ENCODE measurements around the gene EGFR.

EGFR gene

GRCh38 chr7:55075464-55076021 is 56.7 kb downstream of the EGFR start:
- H3K9ac ChIP-seq (ENCODE audit: low read depth, low read length) = no peak overlapping the region
- no peak overlapping the region for H3K27ac ChIP-seq (ENCODE audit: low read depth, low read length)
- no peaks in the 10 kb centered on the region for H3K36me3 ChIP-seq (ENCODE audit: control insufficient read depth, insufficient read depth, low read length)
- no peaks in the 10 kb centered on the region for H3K27me3 ChIP-seq (ENCODE audit: control insufficient read depth, insufficient read depth, low read length)
- no peak overlapping the region for H3K4me3 ChIP-seq (ENCODE audit: low read depth, low read length)
- H3K9me3 ChIP-seq (ENCODE audit: control insufficient read depth, insufficient read depth, low read length) = no peaks in the 10 kb centered on the region
- H3K4me1 ChIP-seq (ENCODE audit: control insufficient read depth, insufficient read depth, low read length) = 0 out of 2 replicates have a peak, but pooled peaks cover 3% of the 10 kb centered on the region

- Histone ChIP-seq H3K9ac (ENCODE audit: low read depth, low read length) (no peak overlapping the region), H3K9me3 (ENCODE audit: control insufficient read depth, insufficient read depth, low read length) (no peaks in the 10 kb centered on the region), H3K27me3 (ENCODE audit: control insufficient read depth, insufficient read depth, low read length) (no peaks in the 10 kb centered on the region), H3K4me3 (ENCODE audit: low read depth, low read length) (no peak overlapping the region), H3K36me3 (ENCODE audit: control insufficient read depth, insufficient read depth, low read length) (no peaks in the 10 kb centered on the region), H3K27ac (ENCODE audit: low read depth, low read length) (no peak overlapping the region), H3K4me1 (ENCODE audit: control insufficient read depth, insufficient read depth, low read length) (0 out of 2 replicates have a peak, but pooled peaks cover 3% of the 10 kb centered on the region)
These were observed 59.0 kb downstream of the EGFR start for GRCh38 chr7:55077561-55078410.

GRCh38 chr7:55078465-55079372 is 59.9 kb downstream of the EGFR start:
- Histone ChIP-seq H3K9ac (ENCODE audit: low read depth, low read length) (no peak overlapping the region), H3K4me1 (ENCODE audit: control insufficient read depth, insufficient read depth, low read length) (0 out of 2 replicates have a peak, but pooled peaks cover 3% of the 10 kb centered on the region), H3K36me3 (ENCODE audit: control insufficient read depth, insufficient read depth, low read length) (no peaks in the 10 kb centered on the region), H3K9me3 (ENCODE audit: control insufficient read depth, insufficient read depth, low read length) (no peaks in the 10 kb centered on the region), H3K27me3 (ENCODE audit: control insufficient read depth, insufficient read depth, low read length) (no peaks in the 10 kb centered on the region), H3K4me3 (ENCODE audit: low read depth, low read length) (no peak overlapping the region), H3K27ac (ENCODE audit: low read depth, low read length) (no peak overlapping the region)

- Histone ChIP-seq H3K9ac (ENCODE audit: low read depth, low read length) (no peak overlapping the region), H3K36me3 (ENCODE audit: control insufficient read depth, insufficient read depth, low read length) (no peaks in the 10 kb centered on the region), H3K4me1 (ENCODE audit: control insufficient read depth, insufficient read depth, low read length) (0 out of 2 replicates have a peak, but pooled peaks cover 3% of the 10 kb centered on the region), H3K27me3 (ENCODE audit: control insufficient read depth, insufficient read depth, low read length) (no peaks in the 10 kb centered on the region), H3K27ac (ENCODE audit: low read depth, low read length) (no peak overlapping the region), H3K9me3 (ENCODE audit: control insufficient read depth, insufficient read depth, low read length) (no peaks in the 10 kb centered on the region), H3K4me3 (ENCODE audit: low read depth, low read length) (no peak overlapping the region)
These were observed 61.3 kb downstream of the EGFR start for GRCh38 chr7:55080000-55080623.

GRCh38 chr7:55081068-55081467 is 62.3 kb downstream of the EGFR start:
- Histone ChIP-seq H3K9ac (ENCODE audit: low read depth, low read length) (no peak overlapping the region), H3K9me3 (ENCODE audit: control insufficient read depth, insufficient read depth, low read length) (no peaks in the 10 kb centered on the region), H3K4me3 (ENCODE audit: low read depth, low read length) (no peak overlapping the region), H3K4me1 (ENCODE audit: control insufficient read depth, insufficient read depth, low read length) (0 out of 2 replicates have a peak, but pooled peaks cover 3% of the 10 kb centered on the region), H3K36me3 (ENCODE audit: control insufficient read depth, insufficient read depth, low read length) (no peaks in the 10 kb centered on the region), H3K27ac (ENCODE audit: low read depth, low read length) (no peak overlapping the region), H3K27me3 (ENCODE audit: control insufficient read depth, insufficient read depth, low read length) (no peaks in the 10 kb centered on the region)

- Histone ChIP-seq H3K4me1 (ENCODE audit: control insufficient read depth, insufficient read depth, low read length) (0 out of 2 replicates have a peak, but pooled peaks cover 3% of the 10 kb centered on the region), H3K4me3 (ENCODE audit: low read depth, low read length) (no peak overlapping the region), H3K9me3 (ENCODE audit: control insufficient read depth, insufficient read depth, low read length) (no peaks in the 10 kb centered on the region), H3K27me3 (ENCODE audit: control insufficient read depth, insufficient read depth, low read length) (no peaks in the 10 kb centered on the region), H3K27ac (ENCODE audit: low read depth, low read length) (no peak overlapping the region), H3K36me3 (ENCODE audit: control insufficient read depth, insufficient read depth, low read length) (no peaks in the 10 kb centered on the region), H3K9ac (ENCODE audit: low read depth, low read length) (no peak overlapping the region)
These were observed 62.8 kb downstream of the EGFR start for GRCh38 chr7:55081472-55082227.

- Histone ChIP-seq H3K4me3 (ENCODE audit: low read depth, low read length) (no peak overlapping the region), H3K9ac (ENCODE audit: low read depth, low read length) (no peak overlapping the region), H3K4me1 (ENCODE audit: control insufficient read depth, insufficient read depth, low read length) (0 out of 2 replicates have a peak, but pooled peaks cover 3% of the 10 kb centered on the region)
These were observed 63.4 kb downstream of the EGFR start for GRCh38 chr7:55082228-55082603.

GRCh38 chr7:55083206-55083605 is 64.4 kb downstream of the EGFR start:
- Histone ChIP-seq H3K4me3 (ENCODE audit: low read depth, low read length) (no peak overlapping the region), H3K9ac (ENCODE audit: low read depth, low read length) (no peak overlapping the region), H3K4me1 (ENCODE audit: control insufficient read depth, insufficient read depth, low read length) (0 out of 2 replicates have a peak, but pooled peaks cover 3% of the 10 kb centered on the region), H3K27me3 (ENCODE audit: control insufficient read depth, insufficient read depth, low read length) (no peaks in the 10 kb centered on the region), H3K27ac (ENCODE audit: low read depth, low read length) (no peak overlapping the region), H3K36me3 (ENCODE audit: control insufficient read depth, insufficient read depth, low read length) (no peaks in the 10 kb centered on the region), H3K9me3 (ENCODE audit: control insufficient read depth, insufficient read depth, low read length) (no peaks in the 10 kb centered on the region)

More at GRCh38 chr7:55082228-55082603, 63.4 kb downstream of the EGFR start:
- Histone ChIP-seq H3K27ac (ENCODE audit: low read depth, low read length) (no peak overlapping the region), H3K27me3 (ENCODE audit: control insufficient read depth, insufficient read depth, low read length) (no peaks in the 10 kb centered on the region), H3K9me3 (ENCODE audit: control insufficient read depth, insufficient read depth, low read length) (no peaks in the 10 kb centered on the region), H3K36me3 (ENCODE audit: control insufficient read depth, insufficient read depth, low read length) (no peaks in the 10 kb centered on the region)

GRCh38 chr7:55084307-55084706 is 65.5 kb downstream of the EGFR start:
- H3K4me3 ChIP-seq (ENCODE audit: low read depth, low read length) = no peak overlapping the region
- no peaks in the 10 kb centered on the region for H3K36me3 ChIP-seq (ENCODE audit: control insufficient read depth, insufficient read depth, low read length)
- H3K9ac ChIP-seq (ENCODE audit: low read depth, low read length) = no peak overlapping the region
- no peak overlapping the region for H3K27ac ChIP-seq (ENCODE audit: low read depth, low read length)
- no peaks in the 10 kb centered on the region for H3K9me3 ChIP-seq (ENCODE audit: control insufficient read depth, insufficient read depth, low read length)
- H3K27me3 ChIP-seq (ENCODE audit: control insufficient read depth, insufficient read depth, low read length) = no peaks in the 10 kb centered on the region
- 0 out of 2 replicates have a peak, but pooled peaks cover under 1% of the 10 kb centered on the region for H3K4me1 ChIP-seq (ENCODE audit: control insufficient read depth, insufficient read depth, low read length)
